DMS114 treated with DMSO at 0.1 percent for 48 hours (cell line): ENCODE data around the gene OR1L1.

Experiments
- DNase-seq: peaks from one replicate; lab custom pipeline; 2025; ENCODE audit not compliant: unreplicated experiment; lab: John Stamatoyannopoulos, UW

Gene OR1L1

GRCh38 chr9:122661416-122661815 lies at the start of gene OR1L1:
TSS of gene OR1L1 (plus strand) at chr9:122661716. CDS start at chr9:122661716, 0 bp downstream.
- no peak for DNase-seq

GRCh38 chr9:122614362-122614761 lies 47.2 kb upstream of the OR1L1 start, which contains the start of gene OR1Q1:
TSS of gene OR1Q1 (plus strand) at chr9:122614738. CDS start at chr9:122614738, 0 bp downstream.
- no peak for DNase-seq

GRCh38 chr9:122619996-122620395 lies 41.5 kb upstream of the OR1L1 start:
- no peak for DNase-seq

GRCh38 chr9:122642226-122642625 lies 19.3 kb upstream of the OR1L1 start:
- DNase-seq = no peak

- DNase-seq = no peak
Measured at GRCh38 chr9:122656378-122656777, 5.1 kb upstream of the OR1L1 start.

GRCh38 chr9:122657527-122657926 lies 4.0 kb upstream of the OR1L1 start, which contains the start of gene OR1B1:
TSS of gene OR1B1 (minus strand) at chr9:122657627.
- DNase-seq = no peak

GRCh38 chr9:122672481-122672880 lies 11.0 kb downstream of the OR1L1 start:
- no peak for DNase-seq

GRCh38 chr9:122684851-122685250 lies 23.3 kb downstream of the OR1L1 start:
- DNase-seq = no peak

- no peak for DNase-seq
Measured at GRCh38 chr9:122695696-122696095, 34.2 kb downstream of the OR1L1 start.
